HG03103 (cell line): ENCODE measurements around the gene GLMP.

Source experiments
- ATAC-seq: cut with Tn5 transposase; IDR thresholded peaks from one replicate; pipeline ENCODE4 v1.9.1; 2021; ENCODE audit warnings: low read depth; ENCODE audit not compliant: unreplicated experiment

Gene GLMP

GRCh38 chr1:156253634-156254033 lies 41.8 kb downstream of the GLMP start:
- ATAC-seq, result no peak

GRCh38 chr1:156251527-156251926 lies 44.0 kb downstream of the GLMP start:
- no peak for ATAC-seq

- no peak for ATAC-seq
Measured at GRCh38 chr1:156249593-156249992, 45.9 kb downstream of the GLMP start.

- ATAC-seq, result no peak
Measured at GRCh38 chr1:156248323-156248683, 47.2 kb downstream of the GLMP start.

GRCh38 chr1:156247460-156248322 lies 47.8 kb downstream of the GLMP start, which contains the start of gene PAQR6:
PAQR6 (minus strand) TSS chr1:156248056; CDS start chr1:156246731, 1,325 bp downstream.
- ATAC-seq, result no peak

- no peak for ATAC-seq
Measured at GRCh38 chr1:156246781-156247459, 48.6 kb downstream of the GLMP start.

GRCh38 chr1:156246241-156246780 lies 49.2 kb downstream of the GLMP start:
- no peak for ATAC-seq

- ATAC-seq, result no peak
Measured at GRCh38 chr1:156245451-156246232, 49.8 kb downstream of the GLMP start.

- ATAC-seq, result no peak
Measured at GRCh38 chr1:156244712-156245111, 50.8 kb downstream of the GLMP start.

GRCh38 chr1:156244126-156244525 lies 51.4 kb downstream of the GLMP start:
- no peak for ATAC-seq

- no peak for ATAC-seq
Measured at GRCh38 chr1:156242738-156243137, 52.7 kb downstream of the GLMP start.
